Cortex of kidney (tissue), 1 donor: Measurements from ENCODE around the gene MCF2L.

ENCODE experiments used
- DNase-seq: peaks from one replicate; lab custom pipeline; 2025; lab: John Stamatoyannopoulos, UW

MCF2L gene

GRCh38 chr13:113083402-113084061, 114.5 kb downstream of the MCF2L start:
- DNase-seq = no peak

GRCh38 chr13:113084094-113084942, 115.3 kb downstream of the MCF2L start:
- no peak for DNase-seq

DNA sequence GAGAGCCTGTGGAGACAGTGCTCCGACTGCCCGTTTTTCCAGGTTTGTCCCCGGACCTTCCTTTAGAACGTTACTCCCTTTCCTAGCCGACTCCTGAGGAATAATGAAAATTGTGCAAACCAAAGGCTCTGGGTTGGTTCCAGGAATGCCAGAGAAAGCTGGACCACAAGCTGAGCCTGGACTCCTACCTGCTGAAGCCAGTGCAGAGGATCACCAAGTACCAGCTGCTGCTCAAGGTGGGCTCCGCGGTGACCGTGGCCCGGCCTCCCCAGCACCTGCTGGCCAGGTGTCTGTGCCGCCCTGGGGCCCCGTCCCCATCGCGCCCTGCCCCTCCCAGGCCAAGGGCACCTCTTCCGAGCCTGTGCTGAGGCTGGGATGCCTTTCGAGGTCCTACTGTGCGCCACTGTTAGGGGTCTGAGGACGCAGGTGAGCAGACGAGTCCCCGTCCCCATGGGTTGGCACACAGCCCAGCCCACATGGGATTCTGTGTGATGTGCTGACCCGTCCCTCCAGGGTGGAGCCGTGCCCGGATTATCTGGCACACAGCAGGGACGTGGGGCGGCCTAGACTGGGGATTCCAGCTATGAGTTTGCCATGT, 116.0 kb downstream of the MCF2L start:
- no peak for DNase-seq

- no peak for DNase-seq
Measured at GRCh38 chr13:113086031-113086750, 117.2 kb downstream of the MCF2L start.

GRCh38 chr13:113086991-113087922, 118.2 kb downstream of the MCF2L start:
- no peak for DNase-seq

DNA sequence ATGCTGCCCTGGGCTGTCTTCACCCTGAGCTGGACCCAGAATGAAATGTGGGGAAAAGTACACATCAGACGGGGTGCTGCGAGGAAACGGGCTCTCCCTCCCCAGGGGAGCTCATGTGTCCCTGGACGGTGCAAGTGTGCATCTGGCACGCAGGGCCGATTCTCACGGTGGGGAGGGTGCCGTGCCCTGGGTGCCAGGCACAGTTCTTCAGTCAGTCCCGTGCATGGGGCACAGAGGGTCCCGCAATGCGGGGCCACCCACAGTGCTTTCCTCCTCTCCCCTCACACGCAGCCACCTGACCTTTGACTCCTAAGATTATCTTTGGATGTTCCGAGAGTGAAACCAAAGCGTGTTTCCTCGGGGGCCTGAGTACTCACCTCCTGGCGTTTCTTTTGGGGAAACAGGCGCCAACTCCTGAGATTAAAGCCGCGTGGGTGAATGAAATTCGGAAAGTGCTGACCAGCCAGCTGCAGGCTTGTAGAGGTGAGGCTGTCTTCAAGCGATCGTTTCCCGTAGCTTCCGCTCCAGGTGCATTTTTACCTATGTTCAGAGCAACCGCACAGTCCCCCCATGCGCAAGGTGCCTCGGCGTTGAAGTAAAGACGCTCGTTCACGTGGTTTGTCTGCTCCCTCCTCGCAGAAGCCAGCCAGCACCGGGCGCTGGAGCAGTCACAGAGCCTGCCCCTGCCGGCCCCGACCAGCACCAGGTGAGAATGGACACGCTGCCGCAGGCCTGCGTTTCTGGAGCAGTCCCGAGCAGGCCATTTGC, 119.1 kb downstream of the MCF2L start:
- no peak for DNase-seq

DNA sequence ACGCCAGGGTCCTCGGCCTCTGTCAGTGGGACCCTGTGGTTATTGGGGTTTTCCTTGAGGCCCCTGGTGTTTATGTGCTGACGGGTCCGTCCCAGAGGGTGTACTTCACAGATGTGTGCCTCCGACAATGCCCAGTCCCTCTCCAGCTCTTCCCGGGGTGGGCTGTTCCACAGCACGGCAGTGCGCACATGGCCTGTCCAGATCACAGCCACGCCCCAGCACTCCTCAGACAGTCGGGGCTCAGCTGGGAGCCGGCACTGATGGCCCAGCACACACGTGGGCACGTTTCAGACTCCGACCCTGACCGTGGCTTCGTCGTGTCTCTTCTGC, 119.6 kb downstream of the MCF2L start:
- DNase-seq = no peak

GRCh38 chr13:113089693-113090414, 120.8 kb downstream of the MCF2L start:
- no peak for DNase-seq

DNA sequence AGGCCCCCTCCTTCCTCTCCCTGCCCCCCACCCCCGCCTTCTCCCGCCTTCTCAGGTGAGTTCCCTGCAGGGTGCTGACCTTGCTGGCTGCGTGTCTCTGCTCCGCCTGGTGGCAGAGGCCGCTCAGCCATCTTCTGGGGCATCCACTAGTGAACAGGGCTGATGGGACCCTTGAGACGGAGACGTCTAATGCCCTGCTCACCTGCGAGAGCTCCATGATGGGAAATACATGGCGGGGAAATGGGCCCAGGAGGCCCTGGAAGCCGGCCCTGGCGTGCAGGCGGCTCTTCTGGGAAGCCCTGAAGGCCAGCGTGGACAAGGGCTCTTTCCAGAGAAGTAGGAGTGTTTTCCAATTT, 121.4 kb downstream of the MCF2L start:
- DNase-seq = no peak

- DNase-seq = no peak
Measured at GRCh38 chr13:113090806-113091205, 121.8 kb downstream of the MCF2L start.

GRCh38 chr13:113091211-113091771, 122.3 kb downstream of the MCF2L start:
- DNase-seq = no peak

DNA sequence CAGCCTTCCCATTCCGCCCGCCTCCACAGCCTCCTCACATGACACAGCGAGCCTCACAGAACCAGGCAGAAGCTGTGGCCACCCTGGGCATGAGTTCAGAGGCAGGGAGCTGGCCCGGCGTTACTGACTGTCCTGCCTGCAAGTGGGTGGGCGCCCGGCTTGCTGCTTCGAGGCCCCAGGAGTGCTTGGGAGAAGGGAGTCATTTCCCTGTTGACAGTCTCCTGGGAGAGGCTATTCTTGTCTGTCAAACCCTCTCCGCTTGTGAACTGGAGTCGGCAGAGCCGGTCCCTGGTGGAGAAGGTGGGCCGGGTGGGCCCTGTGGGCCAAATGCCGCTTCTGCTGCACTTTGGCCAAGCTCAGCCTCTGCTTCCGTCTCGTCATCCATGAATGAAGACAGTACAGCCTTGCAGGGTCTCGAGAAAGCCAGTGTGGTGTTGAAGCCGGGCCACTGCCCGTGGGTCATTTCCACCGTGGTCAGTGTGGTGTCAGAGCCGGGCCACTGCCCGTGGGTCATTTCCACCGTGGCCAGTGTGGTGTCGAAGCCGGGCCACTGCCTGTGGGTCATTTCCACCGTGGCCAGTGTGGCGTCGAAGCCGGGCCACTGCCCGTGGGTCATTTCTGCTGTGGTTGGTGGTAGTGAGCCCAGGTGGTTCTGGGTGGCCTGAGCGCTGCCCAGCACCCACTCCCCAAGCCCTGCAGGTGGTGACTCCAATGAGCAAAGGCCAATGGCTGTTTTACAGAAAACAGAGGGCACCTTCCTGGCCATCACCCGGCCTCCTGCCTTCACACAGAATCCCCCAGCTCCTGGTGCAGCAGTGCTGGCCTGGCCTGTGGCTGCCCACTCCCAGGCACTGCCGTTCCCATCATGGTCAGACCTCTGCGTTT, 123.1 kb downstream of the MCF2L start:
- DNase-seq = no peak

GRCh38 chr13:113092776-113093579, 124.0 kb downstream of the MCF2L start:
- DNase-seq = no peak

DNA sequence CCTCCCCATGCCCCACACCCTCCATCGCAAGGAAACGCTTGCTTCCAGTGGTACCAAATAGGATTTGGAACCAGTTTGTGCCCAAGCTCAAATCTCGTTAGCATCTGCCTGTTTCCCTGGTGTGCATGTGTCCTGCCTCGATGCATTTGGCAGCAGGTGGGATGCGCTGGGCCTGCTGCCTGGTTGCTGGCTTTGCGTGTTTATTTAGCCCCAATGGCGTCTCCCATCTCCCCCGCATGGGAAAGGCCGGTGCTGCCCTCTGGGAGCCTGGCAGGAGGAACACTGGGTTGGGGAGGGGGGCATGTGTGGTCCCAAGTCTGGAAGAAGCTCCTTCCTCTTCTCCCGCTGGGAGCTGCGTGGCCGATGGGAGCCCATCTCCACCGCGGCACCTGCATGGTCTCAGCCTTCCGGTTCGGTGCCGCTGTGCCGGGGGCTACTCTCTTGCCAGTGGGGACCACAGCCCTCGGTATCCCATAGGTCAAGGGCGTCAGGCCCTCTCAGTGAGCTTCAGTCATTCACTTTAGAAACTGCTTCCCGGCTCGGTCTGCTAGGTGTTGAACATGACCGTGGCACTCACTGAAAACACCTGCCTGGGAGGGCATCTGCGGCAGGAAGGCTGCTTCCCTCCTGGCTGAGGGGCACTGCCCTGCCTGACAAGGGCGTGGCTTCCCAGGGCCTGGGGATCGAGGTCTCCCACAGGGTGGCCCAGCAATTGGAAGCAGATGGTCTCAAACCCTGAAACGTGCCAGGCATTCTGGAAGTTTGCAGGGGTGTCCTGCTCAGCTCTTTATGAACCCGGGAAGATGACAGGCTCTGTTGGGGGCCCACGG, 124.8 kb downstream of the MCF2L start:
- no peak for DNase-seq

GRCh38 chr13:113094410-113094800, 125.4 kb downstream of the MCF2L start:
- DNase-seq = no peak

GRCh38 chr13:113095146-113096051, 126.4 kb downstream of the MCF2L start:
- DNase-seq = no peak
